Cardiac fibroblast (primary cell): ENCODE data around the gene IL37.

Source experiments
- DNase-seq, 2 donors: peaks; one replicate each; pipeline versions ENCODE4 v3.0.0 to v3.0.0-alpha.2; 2010; ENCODE audit warnings: low read depth in 2 of 2
- H3K4me3 ChIP-seq, 2 donors: replicated peaks in 1 of 2; 1 replicate in 1 of 2; 2 replicates in 1 of 2; pipeline ENCODE4 v1.5.1; 2011; ENCODE audit warnings: low read depth in 2 of 2, low read length in 2 of 2, mild to moderate bottlenecking in 2 of 2, moderate library complexity in 1 of 2
- TF ChIP-seq, protein P1 (sequence below): IDR thresholded peaks from one replicate; pipeline ENCODE4 v1.5.1; 2011; ENCODE audit warnings: low read depth, mild to moderate bottlenecking, low read length, inconsistent platforms

IL37 gene

DNA sequence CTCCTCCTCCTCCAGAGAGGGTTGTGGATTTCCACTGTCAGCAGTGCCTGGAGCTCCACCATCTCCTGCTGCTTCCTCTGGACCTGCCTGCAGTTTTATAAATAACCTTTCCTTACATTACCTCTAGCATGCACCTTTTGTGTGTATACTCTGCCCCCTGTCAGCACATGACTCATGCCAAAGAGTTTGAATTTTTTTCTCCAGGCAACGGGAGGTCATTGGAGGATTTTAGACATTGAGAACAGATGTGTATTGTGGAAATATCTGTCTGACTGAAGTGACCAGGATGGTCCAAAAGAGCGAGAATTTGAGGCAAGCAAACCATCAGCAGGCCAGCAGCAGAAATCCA lies 31.7 kb downstream of the IL37 start:
- TF ChIP-seq, protein P1, sequence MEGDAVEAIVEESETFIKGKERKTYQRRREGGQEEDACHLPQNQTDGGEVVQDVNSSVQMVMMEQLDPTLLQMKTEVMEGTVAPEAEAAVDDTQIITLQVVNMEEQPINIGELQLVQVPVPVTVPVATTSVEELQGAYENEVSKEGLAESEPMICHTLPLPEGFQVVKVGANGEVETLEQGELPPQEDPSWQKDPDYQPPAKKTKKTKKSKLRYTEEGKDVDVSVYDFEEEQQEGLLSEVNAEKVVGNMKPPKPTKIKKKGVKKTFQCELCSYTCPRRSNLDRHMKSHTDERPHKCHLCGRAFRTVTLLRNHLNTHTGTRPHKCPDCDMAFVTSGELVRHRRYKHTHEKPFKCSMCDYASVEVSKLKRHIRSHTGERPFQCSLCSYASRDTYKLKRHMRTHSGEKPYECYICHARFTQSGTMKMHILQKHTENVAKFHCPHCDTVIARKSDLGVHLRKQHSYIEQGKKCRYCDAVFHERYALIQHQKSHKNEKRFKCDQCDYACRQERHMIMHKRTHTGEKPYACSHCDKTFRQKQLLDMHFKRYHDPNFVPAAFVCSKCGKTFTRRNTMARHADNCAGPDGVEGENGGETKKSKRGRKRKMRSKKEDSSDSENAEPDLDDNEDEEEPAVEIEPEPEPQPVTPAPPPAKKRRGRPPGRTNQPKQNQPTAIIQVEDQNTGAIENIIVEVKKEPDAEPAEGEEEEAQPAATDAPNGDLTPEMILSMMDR, result no peak
- DNase-seq, result no peak

DNA sequence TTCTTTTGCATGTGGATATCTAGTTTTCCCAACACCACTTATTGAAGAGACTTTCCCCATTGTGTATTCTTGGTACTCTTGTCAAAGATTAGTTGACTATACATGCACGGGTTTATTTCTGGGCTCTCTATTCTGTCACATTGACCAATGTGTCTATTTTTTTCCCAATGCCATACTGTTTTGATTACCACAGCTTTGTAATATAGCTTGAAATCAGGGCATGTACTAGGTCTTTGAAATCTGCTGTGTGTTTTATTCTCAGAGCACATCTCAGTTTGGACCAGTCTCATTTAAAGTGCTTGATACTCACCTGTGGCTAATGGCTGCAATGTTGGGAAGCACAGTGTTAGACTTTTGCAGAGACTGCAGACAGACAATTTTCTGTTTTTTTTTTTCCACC lies 34.0 kb downstream of the IL37 start:
- H3K4me3 ChIP-seq, result no peak overlapping the region
- DNase-seq, result no peak
- TF ChIP-seq, protein P1, result no peak

More for the DNA sequence above, 31.7 kb downstream of the IL37 start:
- no peak overlapping the region for H3K4me3 ChIP-seq

DNA sequence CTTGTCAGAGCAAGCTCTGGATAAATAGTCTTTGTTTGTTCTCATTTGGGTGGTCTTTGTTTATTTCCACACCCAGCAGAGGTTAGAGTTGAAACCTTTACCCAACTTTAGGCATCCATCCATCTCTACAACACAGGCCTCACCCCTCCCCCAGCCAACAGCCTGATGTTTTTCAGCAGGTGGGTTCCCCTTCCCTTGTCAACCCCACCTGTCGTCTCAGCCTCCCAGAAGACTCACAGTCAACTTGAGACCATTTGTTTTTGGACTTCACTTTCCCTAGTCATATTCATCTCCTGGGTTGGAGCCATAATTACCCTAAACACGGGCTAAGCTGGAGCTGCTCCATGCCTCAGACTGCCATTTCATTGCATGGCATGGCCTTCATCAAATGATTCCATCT lies 35.1 kb downstream of the IL37 start:
- TF ChIP-seq, protein P1, result no peak
- DNase-seq, result no peak
- H3K4me3 ChIP-seq, result no peak overlapping the region

DNA sequence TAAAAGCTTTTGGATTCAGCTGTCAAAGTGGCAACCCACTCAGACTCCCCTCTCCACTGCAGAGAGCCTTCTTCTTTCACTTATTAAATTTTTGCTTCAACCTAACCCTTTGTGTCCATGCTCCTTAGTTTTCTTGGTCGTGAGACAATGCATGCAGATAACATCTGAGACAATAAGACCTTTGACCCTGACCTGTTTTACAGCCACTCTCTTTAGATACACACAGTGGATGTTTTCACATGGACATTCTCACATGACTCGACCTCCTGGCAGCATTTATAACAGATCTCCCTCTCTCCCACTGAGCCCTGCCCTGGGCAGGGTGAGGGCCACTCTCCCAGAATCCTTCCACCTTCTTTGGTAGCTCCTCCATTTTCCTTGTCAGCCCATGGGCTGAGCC lies 36.4 kb downstream of the IL37 start:
- no peak for DNase-seq
- TF ChIP-seq, protein P1, result no peak
- H3K4me3 ChIP-seq, result no peak overlapping the region

DNA sequence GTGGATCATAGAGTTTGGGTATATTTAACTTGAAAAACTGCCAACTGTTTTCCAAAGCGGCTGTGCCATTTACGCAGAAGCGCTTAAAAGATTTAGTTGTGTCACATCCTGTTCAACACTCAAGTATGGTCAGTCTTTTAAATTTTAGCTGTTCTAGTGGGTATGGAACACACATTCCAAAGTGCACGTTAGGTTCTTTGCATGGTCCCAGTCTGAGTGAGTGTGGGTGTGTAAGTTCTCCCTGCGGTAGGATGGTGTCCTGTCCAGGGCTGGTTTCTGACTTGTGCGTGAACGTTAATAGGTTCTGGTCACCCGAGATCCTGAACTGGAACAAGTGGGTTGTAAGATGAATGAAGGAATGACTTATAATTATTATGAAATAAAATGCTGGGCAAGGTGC lies 38.5 kb downstream of the IL37 start:
- DNase-seq, result no peak
- TF ChIP-seq, protein P1, result no peak
- no peak overlapping the region for H3K4me3 ChIP-seq

DNA sequence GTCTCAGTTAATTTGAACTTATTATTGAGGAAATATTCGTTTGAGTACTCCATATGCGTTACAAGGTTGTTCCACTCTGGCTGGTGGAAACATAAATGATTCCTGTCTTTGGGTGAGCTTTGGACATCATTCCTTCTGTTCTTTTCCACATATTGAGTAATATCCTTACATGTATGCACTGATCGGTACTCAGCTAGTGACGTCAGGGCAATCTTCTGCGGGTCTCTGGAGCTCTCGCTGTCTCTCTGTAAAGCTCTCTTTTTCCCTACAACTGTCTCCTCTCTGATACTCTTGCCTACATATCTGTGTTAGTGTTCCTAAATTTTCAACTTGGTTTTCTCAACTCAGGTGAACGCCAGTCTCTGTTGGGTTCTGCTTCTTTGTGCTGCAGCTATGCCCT lies 43.4 kb downstream of the IL37 start:
- H3K4me3 ChIP-seq, result no peak overlapping the region
- no peak for DNase-seq
- TF ChIP-seq, protein P1, result no peak

DNA sequence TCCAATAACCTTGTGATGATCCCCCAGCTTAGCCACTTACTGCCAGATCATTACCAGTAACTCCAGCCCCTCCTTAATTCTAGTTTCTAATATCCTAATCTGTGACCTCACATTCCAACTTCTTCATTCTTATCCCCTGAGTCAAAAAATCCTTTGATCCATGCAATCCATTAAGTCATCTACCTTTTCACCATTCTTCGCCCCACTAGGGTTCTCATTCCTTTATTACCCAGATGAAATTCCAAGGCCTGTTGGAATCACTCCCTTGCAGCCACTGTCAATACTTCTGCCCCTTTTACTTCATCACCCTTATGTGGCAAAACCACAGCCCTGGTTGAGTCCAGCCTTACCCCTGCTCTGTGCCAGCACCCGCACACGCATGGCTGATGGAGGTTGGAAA lies 46.5 kb downstream of the IL37 start:
- H3K4me3 ChIP-seq, result no peak overlapping the region
- DNase-seq, result no peak

More for the DNA sequence above, 46.5 kb downstream of the IL37 start:
- TF ChIP-seq, protein P1, result no peak
